ENCODE results near the gene WDSUB1.

Gene WDSUB1

DNA sequence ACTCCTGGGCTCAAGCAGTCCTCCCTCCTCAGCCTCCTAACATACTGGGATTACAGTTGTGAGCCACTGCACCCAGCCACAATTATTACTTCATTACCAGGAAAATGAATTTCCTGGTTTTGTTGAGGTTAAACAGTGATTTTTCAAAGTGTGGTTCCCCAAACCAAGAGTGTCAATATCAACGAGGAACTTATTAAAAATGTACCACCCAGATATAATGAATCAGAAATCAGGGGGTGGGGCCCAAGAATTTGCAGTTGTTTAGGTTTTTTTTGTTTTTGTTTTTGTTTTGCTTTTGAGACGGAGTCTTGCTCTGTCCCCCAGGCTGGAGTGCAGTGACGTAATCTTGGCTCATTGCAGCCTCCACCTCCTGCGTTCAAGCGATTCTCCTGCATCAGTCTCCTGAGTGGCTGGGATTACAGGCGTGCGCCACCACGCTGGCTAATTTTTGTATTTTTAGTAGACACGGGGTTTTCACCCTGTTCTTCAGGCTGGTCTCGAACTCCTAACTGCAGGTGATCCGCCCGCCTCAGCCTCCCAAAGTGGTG, 94.1 kb downstream of the WDSUB1 start:
- TF ChIP-seq, protein P1, sequence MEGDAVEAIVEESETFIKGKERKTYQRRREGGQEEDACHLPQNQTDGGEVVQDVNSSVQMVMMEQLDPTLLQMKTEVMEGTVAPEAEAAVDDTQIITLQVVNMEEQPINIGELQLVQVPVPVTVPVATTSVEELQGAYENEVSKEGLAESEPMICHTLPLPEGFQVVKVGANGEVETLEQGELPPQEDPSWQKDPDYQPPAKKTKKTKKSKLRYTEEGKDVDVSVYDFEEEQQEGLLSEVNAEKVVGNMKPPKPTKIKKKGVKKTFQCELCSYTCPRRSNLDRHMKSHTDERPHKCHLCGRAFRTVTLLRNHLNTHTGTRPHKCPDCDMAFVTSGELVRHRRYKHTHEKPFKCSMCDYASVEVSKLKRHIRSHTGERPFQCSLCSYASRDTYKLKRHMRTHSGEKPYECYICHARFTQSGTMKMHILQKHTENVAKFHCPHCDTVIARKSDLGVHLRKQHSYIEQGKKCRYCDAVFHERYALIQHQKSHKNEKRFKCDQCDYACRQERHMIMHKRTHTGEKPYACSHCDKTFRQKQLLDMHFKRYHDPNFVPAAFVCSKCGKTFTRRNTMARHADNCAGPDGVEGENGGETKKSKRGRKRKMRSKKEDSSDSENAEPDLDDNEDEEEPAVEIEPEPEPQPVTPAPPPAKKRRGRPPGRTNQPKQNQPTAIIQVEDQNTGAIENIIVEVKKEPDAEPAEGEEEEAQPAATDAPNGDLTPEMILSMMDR (IDR thresholded peaks at IDR 0.05; ENCODE audit: extremely low read depth, insufficient read depth, missing control alignments) = no peak
- in situ Hi-C loops (cut with MboI; ENCODE audit: low pct_unique_long_range_greater_than_20kb, low sequenced_read_pairs, unreplicated experiment) = no loop called here
- no peak for DNase-seq (ENCODE audit: low spot score)

DNA sequence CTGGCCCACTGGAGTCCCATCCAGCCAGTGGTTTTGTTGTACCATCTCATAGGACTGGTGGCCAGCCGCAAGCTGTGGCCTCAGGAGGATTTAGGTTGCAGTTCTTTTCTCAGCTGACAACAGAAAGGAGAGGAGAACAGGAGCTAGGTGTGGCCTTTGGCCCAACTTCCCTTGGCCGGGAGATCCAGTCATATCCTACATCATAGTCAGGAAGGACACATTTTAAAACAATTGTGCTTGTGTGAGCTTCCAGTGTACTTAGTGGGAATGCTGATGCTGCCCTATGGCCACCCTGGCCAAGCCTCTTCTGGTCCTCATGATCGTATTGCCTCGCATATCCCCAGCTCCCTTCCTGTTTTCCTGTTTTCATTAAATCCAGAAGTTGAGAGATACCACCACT, 98.1 kb downstream of the WDSUB1 start:
- in situ Hi-C loops (cut with MboI; ENCODE audit: low pct_unique_long_range_greater_than_20kb, low sequenced_read_pairs, unreplicated experiment) = no loop called here
- no peak for DNase-seq (ENCODE audit: low spot score)
- TF ChIP-seq, protein P1 (IDR thresholded peaks at IDR 0.05; ENCODE audit: extremely low read depth, insufficient read depth, missing control alignments) = no peak

DNA sequence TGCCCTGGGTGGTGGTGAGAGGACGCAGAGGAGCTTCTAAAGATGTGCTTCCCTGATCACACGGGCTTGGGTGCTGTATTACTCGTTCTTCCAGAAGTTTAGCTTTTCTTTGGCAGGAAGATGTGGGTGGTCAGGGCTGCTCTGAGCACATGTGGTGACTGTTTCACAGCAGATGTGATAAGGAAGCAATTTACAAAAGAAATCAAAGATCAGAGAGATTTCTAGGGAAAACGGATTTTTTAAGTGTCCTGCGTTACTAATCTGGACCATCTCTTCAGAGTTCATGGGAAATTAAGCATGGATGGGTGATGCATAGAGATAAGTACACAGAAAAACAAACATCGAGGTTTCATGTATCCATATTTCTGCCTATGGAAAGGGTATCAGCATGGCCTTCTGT, 99.4 kb downstream of the WDSUB1 start:
- DNase-seq (ENCODE audit: low spot score) = no peak
- in situ Hi-C loops (cut with MboI; ENCODE audit: low pct_unique_long_range_greater_than_20kb, low sequenced_read_pairs, unreplicated experiment) = no loop called here

DNA sequence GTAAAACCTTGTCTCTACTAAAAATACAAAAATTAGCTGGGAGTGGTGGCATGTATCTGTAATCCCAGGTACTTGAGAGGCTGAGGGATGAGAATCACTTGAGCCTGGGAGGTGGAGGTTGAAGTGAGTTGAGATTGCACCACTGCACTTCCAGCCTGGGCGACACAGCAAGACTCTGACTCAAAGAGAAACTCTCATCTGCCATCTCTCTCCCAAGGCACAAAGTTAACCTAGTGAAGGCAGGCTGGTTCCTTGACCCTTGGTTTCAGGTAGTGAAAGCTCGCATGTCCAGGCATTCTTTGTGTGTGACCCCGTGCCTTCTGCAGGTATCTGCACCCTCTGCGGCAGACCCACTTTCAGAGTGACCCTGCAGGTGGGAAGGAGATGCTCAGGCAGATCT, 100.0 kb downstream of the WDSUB1 start:
- in situ Hi-C loops (cut with MboI; ENCODE audit: low pct_unique_long_range_greater_than_20kb, low sequenced_read_pairs, unreplicated experiment) = no loop called here
- DNase-seq (ENCODE audit: low spot score) = no peak
- TF ChIP-seq, protein P1 (IDR thresholded peaks at IDR 0.05; ENCODE audit: extremely low read depth, insufficient read depth, missing control alignments) = no peak

More for the DNA sequence above, 99.4 kb downstream of the WDSUB1 start:
- TF ChIP-seq, protein P1 (IDR thresholded peaks at IDR 0.05; ENCODE audit: extremely low read depth, insufficient read depth, missing control alignments) = no peak

Data from GM13977 (cell line).